Loucy (cell line): Measurements from ENCODE around the gene SSTR3.

Experiments used
- EZH2phosphoT487 ChIP-seq: fragments of 200-600 bp; IDR thresholded peaks from 2 replicates; pipeline ENCODE4 v1.6.1; 2018; ENCODE audit warnings: antibody characterized with exemption, mild to moderate bottlenecking, moderate library complexity, borderline replicate concordance
- TF ChIP-seq, protein P1 (sequence below): fragments of 200-600 bp; sonication (generic); conservative IDR thresholded peaks from 2 replicates; pipeline ENCODE4 v1.5.1; 2014; ENCODE audit warnings: mild to moderate bottlenecking, antibody characterized with exemption, low read length

DNA sequence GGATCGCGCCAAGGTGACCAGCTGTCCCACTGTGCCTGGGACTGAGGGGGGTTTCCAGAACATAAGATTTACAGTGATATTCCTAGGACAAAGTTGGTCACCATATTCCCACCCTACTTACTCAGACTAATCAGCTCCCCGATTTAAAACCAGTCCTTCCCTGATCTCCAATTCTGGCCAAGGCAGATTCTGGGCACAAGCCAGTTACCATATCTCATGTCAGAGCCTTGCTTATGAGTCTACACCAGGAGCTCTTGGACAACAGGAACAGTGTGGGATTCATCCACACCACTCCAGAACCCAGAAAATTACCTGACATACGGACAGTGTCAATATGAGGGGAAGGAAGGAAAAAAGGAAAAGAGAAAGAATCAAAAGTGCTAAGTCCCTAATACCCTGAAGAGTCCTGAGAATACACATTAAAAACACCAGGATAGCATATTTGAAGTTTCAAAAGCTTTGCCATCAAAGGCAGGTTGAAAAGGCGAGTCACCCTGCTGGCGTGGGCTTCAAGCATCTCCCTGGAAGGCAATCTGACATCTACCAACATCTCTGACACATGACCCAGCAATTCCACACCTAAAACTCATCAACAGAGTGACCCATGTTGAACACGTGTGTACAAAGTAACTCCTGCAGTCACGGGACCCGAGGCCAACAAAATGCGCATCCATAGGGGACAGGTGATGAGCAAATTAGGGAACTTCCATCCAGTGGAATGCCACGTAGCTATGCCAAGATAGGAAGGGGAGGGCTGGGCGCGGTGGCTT, 54.6 kb downstream of the SSTR3 start:
- TF ChIP-seq, protein P1, sequence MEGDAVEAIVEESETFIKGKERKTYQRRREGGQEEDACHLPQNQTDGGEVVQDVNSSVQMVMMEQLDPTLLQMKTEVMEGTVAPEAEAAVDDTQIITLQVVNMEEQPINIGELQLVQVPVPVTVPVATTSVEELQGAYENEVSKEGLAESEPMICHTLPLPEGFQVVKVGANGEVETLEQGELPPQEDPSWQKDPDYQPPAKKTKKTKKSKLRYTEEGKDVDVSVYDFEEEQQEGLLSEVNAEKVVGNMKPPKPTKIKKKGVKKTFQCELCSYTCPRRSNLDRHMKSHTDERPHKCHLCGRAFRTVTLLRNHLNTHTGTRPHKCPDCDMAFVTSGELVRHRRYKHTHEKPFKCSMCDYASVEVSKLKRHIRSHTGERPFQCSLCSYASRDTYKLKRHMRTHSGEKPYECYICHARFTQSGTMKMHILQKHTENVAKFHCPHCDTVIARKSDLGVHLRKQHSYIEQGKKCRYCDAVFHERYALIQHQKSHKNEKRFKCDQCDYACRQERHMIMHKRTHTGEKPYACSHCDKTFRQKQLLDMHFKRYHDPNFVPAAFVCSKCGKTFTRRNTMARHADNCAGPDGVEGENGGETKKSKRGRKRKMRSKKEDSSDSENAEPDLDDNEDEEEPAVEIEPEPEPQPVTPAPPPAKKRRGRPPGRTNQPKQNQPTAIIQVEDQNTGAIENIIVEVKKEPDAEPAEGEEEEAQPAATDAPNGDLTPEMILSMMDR = no peak
- TF ChIP-seq EZH2phosphoT487 = no peak
